ENCODE data around the gene ATXN7. TPM values are rescaled to one million over a fixed set of nuclear protein-coding genes. Genes with fewer than 3 reads are reported as not detected.

ATXN7 gene
- total and polyA plus RNA-seq, 2 of the 13 experiments (the other 11 are each of a cell fraction or from before 2014, with no cell fraction given), result 13.8 to 20.0 TPM

- WGBS (ENCODE audit: low lambda C conversion rate), result 93% methylated on average over 2 of the region's 2 CpGs
- POLR2A ChIA-PET, result no interaction called here
- Histone ChIP-seq H3K9ac (ENCODE audit: insufficient read depth, low read depth, low read length) (no peak overlapping the region), H3K27me3 (ENCODE audit: control insufficient read depth in 1 of 2, insufficient read depth in 2 of 2, low read length in 2 of 2) (no peaks in the 10 kb centered on the region), H3K4me3 (replicated peaks in 1 of 3; ENCODE audit: insufficient read depth in 1 of 3, low read depth in 2 of 3, low read length in 3 of 3) (no peak overlapping the region), H3K9me3 (ENCODE audit: low read length) (no peaks in the 10 kb centered on the region), H3K4me1 (ENCODE audit: insufficient read depth, low read length) (peaks cover 54% of the 10 kb centered on the region), H3K27ac (ENCODE audit: extremely low read length, insufficient read depth, low read length) (no peak overlapping the region), H3K36me3 (replicated peaks in 1 of 2; ENCODE audit: control insufficient read depth in 1 of 2, insufficient read depth in 2 of 2, low read length in 2 of 2) (peaks cover 0 to 5% of the 10 kb centered on the region in 2 experiments; a peak in 2 of 5 replicates), H2AFZ (ENCODE audit: low read length) (no peak overlapping the region), H3K4me2 (ENCODE audit: low read depth, low read length) (no peak overlapping the region), H4K20me1 (ENCODE audit: insufficient read depth, low read length) (peaks cover 3% of the 10 kb centered on the region), H3K79me2 (ENCODE audit: insufficient read depth, low read length) (peaks cover 27% of the 10 kb centered on the region)
- DNase-seq (ENCODE audit: low spot score) (no peak), FAIRE-seq (no peak), ATAC-seq (no peak)
- in situ Hi-C loops (cut with HindIII; ENCODE audit: extremely low pct_ligation_motif_present, low pct_unique_long_range_greater_than_20kb), result no loop called here
- intact Hi-C loops (cut with micrococcal nuclease; ENCODE audit: unreplicated experiment), result no loop called here
- BruUV-seq (replicated peaks), result no TSS peak
- CTCF ChIA-PET (ENCODE audit: low intra/inter-chr PET ratio, low total read pairs), result no interaction called here
- TF ChIP-seq ZNF841 (CRISPR knock-in tag; IDR thresholded peaks at IDR 0.05; ENCODE audit: borderline replicate concordance) (no peak), MXD4 (CRISPR knock-in tag; IDR thresholded peaks at IDR 0.05) (no peak), MAF1 (CRISPR knock-in tag; IDR thresholded peaks at IDR 0.05; ENCODE audit: borderline replicate concordance) (no peak), SETDB1 (CRISPR knock-in tag; IDR thresholded peaks at IDR 0.05; ENCODE audit: borderline replicate concordance) (no peak)
These were observed 83.1 kb downstream of the ATXN7 start for GRCh38 chr3:63946753-63947152.

- Histone ChIP-seq H3K4me3 (replicated peaks in 1 of 3; ENCODE audit: insufficient read depth in 1 of 3, low read depth in 2 of 3, low read length in 3 of 3) (no peak overlapping the region), H3K4me2 (ENCODE audit: low read depth, low read length) (no peak overlapping the region), H3K4me1 (ENCODE audit: insufficient read depth, low read length) (peaks cover 54% of the 10 kb centered on the region), H3K79me2 (ENCODE audit: insufficient read depth, low read length) (peaks cover 27% of the 10 kb centered on the region), H4K20me1 (ENCODE audit: insufficient read depth, low read length) (peaks cover 3% of the 10 kb centered on the region), H3K27ac (ENCODE audit: extremely low read length, insufficient read depth, low read length) (no peak overlapping the region), H3K9me3 (ENCODE audit: low read length) (no peaks in the 10 kb centered on the region), H3K27me3 (ENCODE audit: control insufficient read depth in 1 of 2, insufficient read depth in 2 of 2, low read length in 2 of 2) (no peaks in the 10 kb centered on the region), H3K9ac (ENCODE audit: insufficient read depth, low read depth, low read length) (no peak overlapping the region), H3K36me3 (replicated peaks in 1 of 2; ENCODE audit: control insufficient read depth in 1 of 2, insufficient read depth in 2 of 2, low read length in 2 of 2) (peaks cover 0 to 9% of the 10 kb centered on the region in 2 experiments; a peak in 2 of 5 replicates), H2AFZ (ENCODE audit: low read length) (no peak overlapping the region)
- DNase-seq (ENCODE audit: low spot score), result no peak
- FAIRE-seq, result no peak
- ChIA-PET POLR2A (no interaction called here), CTCF (ENCODE audit: low intra/inter-chr PET ratio, low total read pairs) (no interaction called here)
- WGBS (ENCODE audit: low lambda C conversion rate), result 92% methylated on average over 2 of the region's 2 CpGs
- in situ Hi-C loops (cut with HindIII; ENCODE audit: extremely low pct_ligation_motif_present, low pct_unique_long_range_greater_than_20kb), result no loop called here
- no peak for ATAC-seq
- intact Hi-C loops (cut with micrococcal nuclease; ENCODE audit: unreplicated experiment), result no loop called here
- BruUV-seq (replicated peaks), result no TSS peak
- TF ChIP-seq FOXJ3 (CRISPR knock-in tag; IDR thresholded peaks at IDR 0.05; ENCODE audit: borderline replicate concordance) (no peak), NPAS2 (CRISPR knock-in tag; IDR thresholded peaks at IDR 0.05; ENCODE audit: borderline replicate concordance) (no peak), KDM6A (CRISPR knock-in tag; IDR thresholded peaks at IDR 0.05; ENCODE audit: low read depth) (no peak), BRD4 (CRISPR knock-in tag; IDR thresholded peaks at IDR 0.05) (no peak), GPBP1L1 (CRISPR knock-in tag; IDR thresholded peaks at IDR 0.05) (no peak), POGZ (CRISPR knock-in tag; IDR thresholded peaks at IDR 0.05) (no peak), FOXP1 (IDR thresholded peaks at IDR 0.05) (no peak), FOXP1 (CRISPR knock-in tag; IDR thresholded peaks at IDR 0.05) (no peak), ZBTB34 (CRISPR knock-in tag; IDR thresholded peaks at IDR 0.05) (no peak), MAF1 (CRISPR knock-in tag; IDR thresholded peaks at IDR 0.05; ENCODE audit: borderline replicate concordance) (no peak), HNF4A (CRISPR knock-in tag; IDR thresholded peaks at IDR 0.05) (no peak), ZBTB46 (CRISPR knock-in tag; IDR thresholded peaks at IDR 0.05; ENCODE audit: borderline replicate concordance) (no peak), KLF16 (CRISPR knock-in tag; IDR thresholded peaks at IDR 0.05) (no peak), RBM22 (optimal IDR thresholded peaks at IDR 0.05; ENCODE audit: low read length) (no peak)
These were observed 83.9 kb downstream of the ATXN7 start for GRCh38 chr3:63947594-63947993.

All from HepG2 (cell line).